ENCODE results near the gene TNFRSF6B.
"Not testable (repeated sequence)": the region's sequence is repeated elsewhere in the genome, so short reads cannot be mapped to it uniquely, and the experiment has no call there.

Gene TNFRSF6B

GRCh38 chr20:63711085-63711645 lies 14.7 kb downstream of the TNFRSF6B start:
- DNase-seq: no peak

DNA sequence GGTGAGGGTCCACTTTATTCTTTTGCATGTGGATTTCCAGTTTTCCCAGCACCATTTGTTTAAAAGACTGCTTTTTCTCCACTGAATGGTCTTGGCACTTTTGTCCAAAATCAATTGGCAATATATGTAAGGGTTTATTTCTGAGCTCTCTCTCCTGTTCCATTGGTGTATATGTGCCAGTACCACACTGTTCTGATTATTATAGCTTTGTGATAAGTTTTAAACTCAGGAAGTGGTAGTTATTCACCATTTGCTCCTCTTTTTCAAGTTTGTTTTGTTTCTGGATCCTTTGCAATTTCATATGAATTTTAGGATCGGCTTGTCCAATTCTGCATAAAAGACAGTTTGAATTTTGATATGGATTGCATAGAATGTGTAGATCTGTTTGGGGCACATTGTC lies 15.7 kb downstream of the TNFRSF6B start:
- DNase-seq: no peak

DNA sequence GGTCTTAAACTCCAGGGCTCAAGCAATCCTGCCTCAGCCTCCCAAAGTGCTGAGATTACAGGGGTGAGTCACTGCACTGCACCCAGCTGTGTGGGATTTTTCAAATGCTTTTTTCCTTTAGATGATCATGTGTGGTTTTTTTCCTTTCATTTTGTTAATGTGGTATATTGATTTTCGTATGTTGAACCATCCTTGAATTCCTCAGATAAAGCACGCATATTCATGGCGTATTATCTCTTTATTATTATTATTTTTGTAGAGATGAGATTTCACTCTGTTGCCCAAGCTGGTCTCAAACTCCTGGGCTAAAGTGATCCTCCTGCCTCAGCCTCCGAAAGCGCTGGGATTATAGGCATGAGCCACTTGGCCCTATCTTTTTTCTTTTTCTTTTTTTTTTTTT lies 18.4 kb downstream of the TNFRSF6B start:
- no peak for DNase-seq

DNA sequence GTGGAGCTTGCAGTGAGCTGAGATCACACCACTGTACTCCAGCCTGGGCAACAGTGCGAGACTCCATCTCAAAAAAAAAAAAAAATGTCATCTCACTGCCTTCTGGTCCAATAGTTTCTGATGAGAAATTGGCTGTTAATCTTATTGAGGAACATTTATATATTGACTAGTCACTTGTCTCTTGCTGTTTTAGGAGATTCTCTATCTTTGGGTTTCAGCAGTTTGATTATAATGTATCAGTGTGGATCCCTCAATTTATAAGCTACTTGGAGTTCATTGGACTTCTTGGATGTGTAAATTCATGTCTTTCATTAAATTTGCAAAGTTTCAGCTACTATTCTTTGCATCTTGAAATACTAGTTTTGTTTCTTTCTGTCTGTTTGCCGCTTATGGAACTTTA lies 22.5 kb downstream of the TNFRSF6B start:
- no peak for DNase-seq

GRCh38 chr20:63722967-63723622 lies 26.6 kb downstream of the TNFRSF6B start:
- DNase-seq: not testable (repeated sequence)

DNA sequence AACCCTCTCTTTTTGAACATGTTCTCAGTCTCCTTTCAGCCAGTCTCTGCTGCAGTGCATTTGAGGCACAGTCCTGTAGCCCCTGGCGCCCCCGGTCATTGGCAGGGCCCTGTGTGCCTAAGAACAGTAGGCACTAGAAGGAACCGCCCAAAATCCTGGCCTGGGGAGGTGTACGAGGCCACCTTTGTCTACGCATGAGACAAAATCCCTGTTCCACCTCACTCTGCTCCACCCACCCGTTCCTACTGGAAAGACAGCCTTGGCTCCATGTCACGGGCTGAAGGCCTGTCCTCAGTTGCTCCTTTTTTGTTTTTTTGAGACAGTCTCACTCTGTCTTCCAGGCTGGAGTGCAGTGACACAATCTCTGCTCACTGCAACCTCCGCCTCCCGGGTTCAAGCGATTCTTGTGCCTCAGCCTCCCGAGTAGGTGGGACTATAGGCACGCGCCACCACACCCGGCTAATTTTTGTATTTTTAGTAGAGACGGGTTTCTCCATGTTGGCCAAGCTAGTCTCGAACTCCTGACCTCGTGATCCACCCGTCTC lies 33.8 kb downstream of the TNFRSF6B start:
- DNase-seq: not testable (repeated sequence)

DNA sequence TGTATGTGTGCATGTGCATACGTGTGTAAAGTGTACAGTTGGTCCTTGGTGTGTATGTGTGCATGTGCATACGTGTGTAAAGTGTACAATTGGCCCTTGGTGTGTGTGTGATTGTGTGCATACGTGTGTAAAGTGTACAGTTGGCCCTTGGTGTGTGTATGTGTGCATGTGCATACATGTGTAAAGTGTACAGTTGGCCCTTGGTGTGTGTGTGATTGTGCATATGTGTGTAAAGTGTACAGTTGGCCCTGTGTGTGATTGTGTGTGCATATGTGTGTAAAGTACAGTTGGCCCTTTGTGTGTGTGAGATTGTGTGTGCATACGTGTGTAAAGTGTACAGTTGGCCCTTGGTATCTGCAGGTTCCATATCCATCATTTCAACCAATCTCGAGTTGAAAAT lies 35.0 kb downstream of the TNFRSF6B start:
- no peak for DNase-seq

- DNase-seq: no peak
These were observed 36.0 kb downstream of the TNFRSF6B start for GRCh38 chr20:63732118-63733095.

DNA sequence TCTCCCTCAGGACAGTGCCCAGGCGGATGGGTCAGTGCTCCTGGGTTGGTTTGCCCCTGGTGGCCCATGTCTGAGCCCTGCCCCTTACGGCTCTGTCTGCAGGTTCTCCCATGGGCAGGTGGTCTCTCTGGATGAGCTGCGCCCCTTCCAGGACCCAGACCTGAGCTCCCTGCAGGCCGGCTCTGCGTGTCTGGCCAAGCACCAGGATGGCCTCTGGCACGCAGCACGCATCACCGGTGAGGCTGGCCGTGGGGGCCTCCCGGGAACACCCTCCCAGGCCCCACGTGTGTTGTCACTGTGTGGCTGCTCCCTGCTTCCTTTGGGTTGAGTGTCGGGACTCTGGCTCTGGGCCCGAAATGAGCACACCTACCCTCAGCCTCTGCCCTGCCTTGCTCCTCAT lies 36.7 kb downstream of the TNFRSF6B start:
- DNase-seq: no peak

DNA sequence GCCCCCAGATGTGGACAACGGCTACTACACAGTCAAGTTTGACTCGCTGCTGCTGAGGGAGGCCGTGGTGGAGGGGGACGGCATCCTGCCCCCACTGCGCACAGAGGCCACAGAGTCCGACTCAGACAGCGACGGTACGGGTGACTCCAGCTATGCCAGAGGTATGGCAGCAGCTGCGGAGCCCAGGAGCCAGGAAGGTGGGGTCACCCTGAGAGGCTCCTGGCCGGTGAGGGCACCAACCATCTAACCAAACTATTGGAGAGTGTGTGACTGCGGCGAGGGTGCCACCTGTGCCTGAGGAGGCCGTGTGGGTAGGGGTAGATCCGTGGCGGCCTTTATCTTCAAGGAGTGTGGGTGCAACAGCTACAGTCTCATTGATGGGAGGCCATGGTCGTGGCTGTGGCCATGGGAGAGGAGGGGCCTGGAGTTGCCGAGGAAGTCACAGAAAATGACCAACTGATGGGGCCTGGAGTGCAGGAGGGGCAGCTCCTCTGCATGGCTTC lies 37.2 kb downstream of the TNFRSF6B start:
- DNase-seq: no peak

GRCh38 chr20:63734111-63734945 lies 37.9 kb downstream of the TNFRSF6B start:
- no peak for DNase-seq

DNA sequence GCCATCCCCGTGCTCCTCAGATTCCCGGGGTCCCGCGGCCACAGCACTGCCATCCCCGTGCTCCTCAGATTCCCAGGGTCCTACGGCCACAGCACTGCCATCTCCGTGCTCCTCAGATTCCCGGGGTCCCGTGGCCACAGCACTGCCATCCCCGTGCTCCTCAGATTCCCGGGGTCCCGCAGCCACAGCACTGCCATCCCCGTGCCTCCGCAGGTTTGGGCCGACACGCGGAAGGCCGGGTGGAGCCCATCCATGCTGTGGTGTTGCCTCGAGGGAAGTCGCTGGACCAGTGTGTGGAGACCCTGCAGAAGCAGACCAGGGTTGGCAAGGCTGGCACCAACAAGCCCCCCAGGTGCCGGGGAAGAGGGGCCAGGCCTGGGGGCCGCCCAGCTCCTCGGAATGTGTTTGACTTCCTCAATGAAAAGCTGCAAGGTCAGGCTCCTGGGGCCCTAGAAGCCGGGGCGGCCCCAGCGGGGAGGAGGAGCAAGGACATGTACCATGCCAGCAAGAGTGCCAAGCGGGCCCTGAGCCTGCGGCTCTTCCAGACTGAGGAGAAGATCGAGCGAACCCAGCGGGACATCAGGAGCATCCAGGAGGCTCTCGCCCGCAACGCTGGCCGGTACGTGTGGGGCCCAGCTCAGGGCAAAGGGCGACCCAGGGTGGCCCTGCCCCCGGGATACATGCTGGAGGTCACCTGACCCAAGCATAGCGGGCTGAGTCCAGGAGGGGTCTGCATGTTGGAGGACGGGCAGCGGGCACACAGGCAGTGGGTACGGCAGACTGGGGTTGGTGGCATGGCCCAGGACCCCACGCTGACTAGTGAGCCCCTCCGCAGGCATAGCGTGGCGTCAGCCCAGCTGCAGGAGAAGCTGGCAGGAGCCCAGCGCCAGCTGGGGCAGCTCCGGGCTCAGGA lies 38.8 kb downstream of the TNFRSF6B start:
- DNase-seq: no peak

DNA sequence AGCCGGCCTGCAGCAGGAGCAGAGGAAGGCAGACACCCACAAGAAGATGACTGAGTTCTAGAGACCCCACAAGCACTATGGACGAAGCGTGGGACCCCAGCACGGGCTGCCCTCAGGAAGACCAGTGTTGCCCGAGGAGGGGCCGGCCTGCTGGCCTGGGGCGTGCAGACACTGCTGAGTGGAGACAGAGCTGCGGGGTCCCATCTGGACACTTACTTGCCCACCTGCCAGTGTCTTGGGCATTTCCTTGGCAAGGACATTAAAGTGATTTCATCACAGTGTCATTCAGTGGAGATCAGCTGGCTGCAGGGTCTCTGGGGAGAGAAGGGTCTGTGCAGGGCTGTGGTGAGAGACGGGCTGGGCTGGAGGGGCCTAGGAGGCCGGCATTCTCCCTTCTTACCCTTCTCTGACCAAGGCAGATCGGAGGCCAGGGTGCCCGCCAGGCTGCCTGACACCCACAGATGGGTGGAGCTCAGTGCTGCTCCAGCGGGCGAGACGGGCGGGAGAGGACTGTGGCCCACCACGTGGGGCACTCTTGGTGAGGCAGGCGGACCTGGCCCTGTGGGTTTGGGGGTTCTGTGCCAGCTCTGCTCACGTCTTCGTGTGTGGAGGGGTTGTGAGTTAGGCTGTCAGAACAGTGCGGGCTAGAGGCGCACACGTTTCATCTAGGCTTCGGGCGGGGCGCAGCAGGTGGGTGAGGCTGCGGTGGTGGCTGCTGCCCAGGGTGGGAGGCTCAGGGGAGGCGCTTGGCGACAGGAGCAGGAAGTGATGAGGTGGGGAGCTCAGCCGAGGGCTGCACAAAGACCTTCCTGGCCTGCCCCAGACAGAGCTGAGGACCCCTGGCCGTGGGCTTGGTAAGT lies 39.6 kb downstream of the TNFRSF6B start, which contains the start of gene LIME1:
Gene LIME1 (plus strand): TSS at position 806 of the 860 bp plus-strand sequence. CDS start 886 bp downstream, outside the sequence.
- DNase-seq: peak; percentile 66

GRCh38 chr20:63736893-63737694 lies 40.6 kb downstream of the TNFRSF6B start:
- peak; percentile 63 for DNase-seq

GRCh38 chr20:63737695-63737944 lies 41.2 kb downstream of the TNFRSF6B start:
- no peak for DNase-seq

DNA sequence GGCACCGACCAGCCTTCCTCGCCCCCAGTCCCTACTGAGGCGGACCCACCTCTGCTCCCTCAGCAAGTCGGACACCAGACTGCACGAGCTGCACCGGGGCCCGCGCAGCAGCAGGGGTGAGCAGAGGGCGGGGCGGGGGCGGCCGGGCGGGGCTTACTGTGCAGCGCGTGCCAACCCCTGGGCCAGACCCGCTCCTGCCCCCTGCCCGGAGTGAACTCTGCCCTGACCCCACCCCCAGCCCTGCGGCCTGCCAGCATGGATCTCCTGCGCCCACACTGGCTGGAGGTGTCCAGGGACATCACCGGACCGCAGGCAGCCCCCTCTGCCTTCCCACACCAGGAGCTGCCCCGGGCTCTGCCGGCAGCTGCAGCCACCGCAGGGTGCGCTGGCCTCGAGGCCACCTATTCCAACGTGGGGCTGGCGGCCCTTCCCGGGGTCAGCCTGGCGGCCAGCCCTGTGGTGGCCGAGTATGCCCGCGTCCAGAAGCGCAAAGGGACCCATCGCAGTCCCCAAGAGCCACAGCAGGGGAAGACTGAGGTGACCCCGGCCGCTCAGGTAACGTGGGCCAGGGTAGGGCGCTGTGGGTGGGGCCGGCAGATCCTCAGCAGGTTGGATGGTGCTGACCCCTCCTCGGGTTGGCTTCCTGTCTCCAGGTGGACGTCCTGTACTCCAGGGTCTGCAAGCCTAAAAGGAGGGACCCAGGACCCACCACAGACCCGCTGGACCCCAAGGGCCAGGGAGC lies 41.7 kb downstream of the TNFRSF6B start:
- no peak for DNase-seq

DNA sequence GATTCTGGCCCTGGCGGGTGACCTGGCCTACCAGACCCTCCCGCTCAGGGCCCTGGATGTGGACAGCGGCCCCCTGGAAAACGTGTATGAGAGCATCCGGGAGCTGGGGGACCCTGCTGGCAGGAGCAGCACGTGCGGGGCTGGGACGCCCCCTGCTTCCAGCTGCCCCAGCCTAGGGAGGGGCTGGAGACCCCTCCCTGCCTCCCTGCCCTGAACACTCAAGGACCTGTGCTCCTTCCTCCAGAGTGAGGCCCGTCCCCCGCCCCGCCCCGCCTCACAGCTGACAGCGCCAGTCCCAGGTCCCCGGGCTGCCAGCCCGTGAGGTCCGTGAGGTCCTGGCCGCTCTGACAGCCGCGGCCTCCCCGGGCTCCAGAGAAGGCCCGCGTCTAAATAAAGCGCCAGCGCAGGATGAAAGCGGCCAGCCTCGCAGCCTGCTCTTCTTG lies 42.3 kb downstream of the TNFRSF6B start:
- DNase-seq: peak; percentile 54
